A673 (cell line): ENCODE results near the gene LMNTD2. TPM values are rescaled to one million over a fixed set of nuclear protein-coding genes. Genes with fewer than 3 reads are reported as not detected.
"Not testable (repeated sequence)": the region's sequence is repeated elsewhere in the genome, so short reads cannot be mapped to it uniquely, and the experiment has no call there.

Experiments used
- BruUV-seq: library from RNA; stranded (reverse); fragments of 400-500 nt; replicated peaks from 2 replicates; lab custom pipeline; 2021; lab: Mats Ljungman, UMichigan
- CTCF ChIA-PET: fragments of 300-600 bp; sonication (Branson Sonifier 250); formaldehyde crosslinking; loops from one replicate; lab custom pipeline; 2022; ENCODE audit warnings: antibody characterized with exemption; lab: Charles Lee
- POLR2A ChIA-PET: fragments of 300-600 bp; sonication (Branson Sonifier 250); formaldehyde crosslinking; loops from one replicate; lab custom pipeline; 2022; ENCODE audit warnings: antibody characterized with exemption; ENCODE audit not compliant: low non-redundant PET; lab: Charles Lee
- DNase-seq: peaks from one replicate; pipeline ENCODE4 v3.0.0-alpha.2; 2015; ENCODE audit warnings: low spot score
- H3K27ac ChIP-seq: fragments of 200-600 bp; sonication (generic); 2 replicates; pipeline ENCODE4 v1.5.1; 2016; ENCODE audit warnings: mixed run types, low read depth, mild to moderate bottlenecking, mixed read lengths, antibody characterized with exemption, low read length; ENCODE audit not compliant: poor library complexity, severe bottlenecking
- H3K27me3 ChIP-seq: fragments of 200-600 bp; sonication (generic); replicated peaks from 2 replicates; pipeline ENCODE4 v1.6.1; 2017; ENCODE audit warnings: mixed run types, low read depth, mild to moderate bottlenecking, mixed read lengths, antibody characterized with exemption, low read length; ENCODE audit not compliant: insufficient read depth, poor library complexity
- H3K36me3 ChIP-seq: fragments of 200-600 bp; sonication (generic); 2 replicates; pipeline ENCODE4 v1.6.1; 2016; ENCODE audit warnings: mixed run types, mild to moderate bottlenecking, mixed read lengths, antibody characterized with exemption, low read length; ENCODE audit not compliant: insufficient read depth, poor library complexity, severe bottlenecking
- H3K4me1 ChIP-seq: fragments of 200-600 bp; sonication (generic); 2 replicates; pipeline ENCODE4 v1.6.1; 2017; ENCODE audit warnings: mixed run types, mild to moderate bottlenecking, mixed read lengths, antibody characterized with exemption, low read length; ENCODE audit not compliant: insufficient read depth, poor library complexity, severe bottlenecking
- H3K4me3 ChIP-seq: fragments of 200-600 bp; sonication (generic); 2 replicates; pipeline ENCODE4 v1.5.1; 2016; ENCODE audit warnings: low read depth, mixed run types, mild to moderate bottlenecking, mixed read lengths, low read length; ENCODE audit not compliant: poor library complexity, severe bottlenecking
- H3K9me3 ChIP-seq: fragments of 200-600 bp; sonication (generic); 2 replicates; pipeline ENCODE4 v1.6.1; 2016; ENCODE audit warnings: mixed run types, low read depth, mild to moderate bottlenecking, mixed read lengths, antibody characterized with exemption, low read length; ENCODE audit not compliant: poor library complexity, severe bottlenecking
- EZH2 ChIP-seq: fragments of 200-600 bp; sonication (generic); IDR thresholded peaks from 2 replicates; pipeline ENCODE4 v1.6.1; 2017; ENCODE audit warnings: borderline replicate concordance, low read depth, mild to moderate bottlenecking, mixed read lengths, antibody characterized with exemption, low read length; ENCODE audit not compliant: poor library complexity, severe bottlenecking
- intact Hi-C: fragments of 100-400 bp; cut with micrococcal nuclease; formaldehyde crosslinking; loops from one replicate; pipeline ENCODE4 v1.10.0; 2022; ENCODE audit not compliant: unreplicated experiment
- total RNA-seq: library from RNA; stranded (reverse); gene quantifications from 2 replicates; pipeline ENCODE4 v1.2.3, GENCODE V29; 2021
- TF ChIP-seq, protein P1 (sequence below): fragments of 300-800, 200-600 bp; sonication (generic); conservative IDR thresholded peaks from 2 replicates; pipeline ENCODE4 v1.5.1; 2017; ENCODE audit warnings: low read depth, mild to moderate bottlenecking, antibody characterized with exemption, low read length, moderate library complexity, mixed read lengths

LMNTD2 gene
- total RNA-seq, 1 experiment from 2014 or later, result 1.1 TPM

DNA sequence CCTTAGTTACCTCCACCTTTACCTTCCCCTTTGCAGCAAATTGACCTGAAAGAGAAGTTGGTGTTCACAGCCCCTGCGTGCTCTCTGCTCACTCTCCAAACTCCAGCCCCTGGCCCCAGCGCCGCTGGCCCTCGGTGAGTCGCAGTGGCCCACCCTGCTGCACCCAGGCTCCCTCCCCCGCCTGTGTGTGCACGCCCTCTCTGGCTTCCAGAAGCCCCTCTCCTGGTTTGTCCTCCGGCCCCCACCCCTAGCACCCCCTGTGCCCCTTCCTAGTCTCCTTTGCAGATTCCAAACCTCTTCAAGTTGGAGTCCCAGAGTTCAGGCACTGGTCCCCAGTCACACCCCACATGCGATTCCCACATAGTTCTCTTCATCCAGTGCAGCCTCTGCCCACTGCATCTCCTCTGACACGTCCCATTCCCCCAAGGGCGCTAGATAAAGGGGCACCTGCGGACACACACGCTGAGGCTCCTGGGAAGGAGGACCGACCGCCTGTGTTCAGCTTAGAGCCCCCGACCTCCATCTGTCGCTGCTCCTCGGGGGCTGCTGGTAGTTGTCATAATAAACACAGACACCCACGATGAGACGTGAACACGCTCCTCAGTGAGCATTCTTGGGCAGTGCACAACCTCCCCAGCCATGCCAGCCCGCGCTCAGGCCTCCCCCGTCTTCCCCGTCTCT lies 14.2 kb upstream of the LMNTD2 start:
- no peak for TF ChIP-seq EZH2
- TF ChIP-seq, protein P1, sequence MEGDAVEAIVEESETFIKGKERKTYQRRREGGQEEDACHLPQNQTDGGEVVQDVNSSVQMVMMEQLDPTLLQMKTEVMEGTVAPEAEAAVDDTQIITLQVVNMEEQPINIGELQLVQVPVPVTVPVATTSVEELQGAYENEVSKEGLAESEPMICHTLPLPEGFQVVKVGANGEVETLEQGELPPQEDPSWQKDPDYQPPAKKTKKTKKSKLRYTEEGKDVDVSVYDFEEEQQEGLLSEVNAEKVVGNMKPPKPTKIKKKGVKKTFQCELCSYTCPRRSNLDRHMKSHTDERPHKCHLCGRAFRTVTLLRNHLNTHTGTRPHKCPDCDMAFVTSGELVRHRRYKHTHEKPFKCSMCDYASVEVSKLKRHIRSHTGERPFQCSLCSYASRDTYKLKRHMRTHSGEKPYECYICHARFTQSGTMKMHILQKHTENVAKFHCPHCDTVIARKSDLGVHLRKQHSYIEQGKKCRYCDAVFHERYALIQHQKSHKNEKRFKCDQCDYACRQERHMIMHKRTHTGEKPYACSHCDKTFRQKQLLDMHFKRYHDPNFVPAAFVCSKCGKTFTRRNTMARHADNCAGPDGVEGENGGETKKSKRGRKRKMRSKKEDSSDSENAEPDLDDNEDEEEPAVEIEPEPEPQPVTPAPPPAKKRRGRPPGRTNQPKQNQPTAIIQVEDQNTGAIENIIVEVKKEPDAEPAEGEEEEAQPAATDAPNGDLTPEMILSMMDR, result no peak
- BruUV-seq, result no TSS peak
- Histone ChIP-seq H3K36me3 (no peaks in the 10 kb centered on the region), H3K4me3 (peak overlapping the region; percentile 70), H3K27ac (peak overlapping the region; percentile 57), H3K27me3 (no peaks in the 10 kb centered on the region), H3K4me1 (peaks cover 20% of the 10 kb centered on the region), H3K9me3 (no peaks in the 10 kb centered on the region)
- ChIA-PET POLR2A (no interaction called here), CTCF (no interaction called here)
- intact Hi-C loops, result no loop called here
- no peak for DNase-seq

DNA sequence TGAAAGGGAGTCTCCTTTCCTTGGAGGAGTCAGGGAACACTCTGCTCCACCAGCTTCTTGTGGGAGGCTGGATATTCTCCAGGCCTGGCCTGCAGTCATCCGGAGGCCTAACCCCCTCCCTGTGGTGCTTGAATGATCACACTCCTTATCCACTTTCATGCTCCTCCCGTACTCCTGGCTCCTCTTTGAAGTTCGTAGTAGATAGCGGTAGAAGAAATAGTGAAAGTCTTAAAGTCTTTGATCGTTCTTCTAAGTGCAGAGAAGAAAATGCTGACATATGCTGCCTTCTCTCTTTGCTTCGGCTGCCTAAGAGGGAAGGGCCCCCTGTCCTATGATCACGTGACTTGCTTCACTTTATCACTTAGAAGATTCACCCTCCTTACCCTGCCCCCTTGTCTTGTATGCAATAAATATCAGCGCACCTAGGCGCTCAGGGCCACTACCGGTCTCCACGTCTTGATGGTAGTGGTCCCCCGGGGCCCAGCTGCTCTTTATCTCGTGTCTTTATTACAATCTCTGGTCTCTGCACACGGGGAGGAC lies 13.6 kb upstream of the LMNTD2 start:
- CTCF ChIA-PET, POLR2A ChIA-PET, H3K27ac ChIP-seq, H3K36me3 ChIP-seq, H3K27me3 ChIP-seq, H3K9me3 ChIP-seq, BruUV-seq, intact Hi-C loops, DNase-seq: not testable (repeated sequence)
- H3K4me1 ChIP-seq, result peaks cover 20% of the 10 kb centered on the region
- peak overlapping the region; percentile 70 for H3K4me3 ChIP-seq

DNA sequence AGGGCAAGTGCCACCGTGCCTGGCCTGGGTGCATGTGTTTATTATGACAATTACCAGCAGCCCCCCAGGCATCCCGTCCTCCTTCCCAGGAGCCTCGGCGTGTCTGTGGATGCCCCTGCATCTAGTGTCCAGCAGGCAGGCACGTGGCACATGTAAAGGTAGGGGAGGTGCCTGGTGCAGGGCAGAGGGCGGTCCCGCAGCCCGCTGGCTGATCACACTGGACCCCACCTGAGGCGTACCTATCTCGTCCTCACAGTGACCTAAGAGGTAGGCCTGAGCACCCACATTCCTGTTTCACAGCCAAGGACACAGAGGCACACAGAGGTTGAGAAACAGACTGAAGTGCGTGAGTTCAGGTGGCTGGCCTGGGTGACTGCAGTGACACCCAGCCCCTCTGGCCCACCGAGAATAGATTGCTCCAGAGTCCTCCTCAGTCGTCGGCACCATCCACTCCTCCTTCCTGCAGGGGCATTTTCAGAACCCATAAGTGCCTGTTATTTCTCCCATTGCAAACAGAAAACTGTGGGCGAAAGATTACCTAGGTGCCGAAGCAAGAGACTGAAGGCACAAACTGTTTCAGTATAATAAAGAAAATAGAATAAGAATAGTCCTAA lies 12.7 kb upstream of the LMNTD2 start:
- H3K9me3 ChIP-seq, result no peaks in the 10 kb centered on the region
- no peak for TF ChIP-seq EZH2
- BruUV-seq, result no TSS peak
- H3K4me3 ChIP-seq, result no peak overlapping the region
- ChIA-PET CTCF (no interaction called here), POLR2A (no interaction called here)
- no peak overlapping the region for H3K27ac ChIP-seq
- intact Hi-C loops, result no loop called here
- H3K4me1 ChIP-seq, result peaks cover 15% of the 10 kb centered on the region
- DNase-seq, result no peak
- H3K36me3 ChIP-seq, result no peaks in the 10 kb centered on the region
- H3K27me3 ChIP-seq, result no peaks in the 10 kb centered on the region

DNA sequence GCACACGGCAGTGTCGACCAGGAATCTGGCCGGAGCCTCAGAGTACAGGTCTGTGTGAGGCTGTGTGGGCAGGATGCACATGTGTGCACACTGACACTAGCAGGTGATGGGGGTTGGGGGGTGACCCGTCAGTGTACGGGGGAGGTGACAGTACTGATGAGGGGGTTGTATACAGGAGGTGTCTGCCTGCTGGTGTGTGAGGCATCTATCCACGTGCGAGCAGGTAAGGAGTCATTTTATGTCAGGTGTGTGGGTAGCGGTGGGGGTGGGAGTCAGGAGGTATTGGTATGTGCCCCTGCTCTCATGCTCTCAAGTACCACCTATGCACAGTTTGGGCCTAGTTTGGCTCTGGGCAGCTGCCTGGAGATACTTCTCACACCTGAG lies 11.3 kb upstream of the LMNTD2 start:
- no TSS peak for BruUV-seq
- TF ChIP-seq, protein P1, result no peak
- no peak for TF ChIP-seq EZH2
- CTCF ChIA-PET, result no interaction called here
- POLR2A ChIA-PET, result interaction anchor here (0.6 to 0.7 kb wide), 2 partner anchors 21 to 71 kb away, joined by 4 to 5 read pairs; no protein-coding TSS in a partner anchor
- no peaks in the 10 kb centered on the region for H3K9me3 ChIP-seq
- peaks cover 8% of the 10 kb centered on the region for H3K4me1 ChIP-seq
- DNase-seq, result no peak
- no peak overlapping the region for H3K27ac ChIP-seq
- no peaks in the 10 kb centered on the region for H3K36me3 ChIP-seq
- no peak overlapping the region for H3K4me3 ChIP-seq
- intact Hi-C loops, result no loop called here
- H3K27me3 ChIP-seq, result no peaks in the 10 kb centered on the region
